HepG2 (cell line): ENCODE data around the gene NDUFS2. TPM values are rescaled to one million over a fixed set of nuclear protein-coding genes. Genes with fewer than 3 reads are reported as not detected.

Experiments used
- ATAC-seq: fragments of 200-7000 bp; cut with Tn5 transposase; 3 replicates; pipeline ENCODE4 v1.9.1; 2020; ENCODE audit warnings: mild to moderate bottlenecking, moderate library complexity
- BruUV-seq: library from RNA; stranded (reverse); fragments of 400-500 nt; replicated peaks from 2 replicates; lab custom pipeline; 2021; lab: Mats Ljungman, UMichigan
- CTCF ChIA-PET: fragments of 300-600 bp; formaldehyde crosslinking; extraction: SDS; loops from one replicate; lab custom pipeline; 2021; ENCODE audit warnings: low total read pairs, inconsistent platforms, low intra/inter-chr PET ratio; lab: Yijun Ruan, JAX
- POLR2A ChIA-PET: fragments of 350-600 bp; sonication (Branson Sonifier 250); formaldehyde crosslinking; loops from one replicate; lab custom pipeline; 2020; ENCODE audit warnings: antibody characterized with exemption, inconsistent platforms; lab: Yijun Ruan, JAX
- DNase-seq: peaks from one replicate; pipeline ENCODE4 v3.0.0-alpha.2; 2015; ENCODE audit warnings: low spot score
- FAIRE-seq: peaks from 3 replicates; lab custom pipeline; 2011; peaks lifted over from hg19 to GRCh38; lab: Jason Lieb, UNC
- H2AFZ ChIP-seq: one replicate; pipeline ENCODE4 v1.6.1; 2011; ENCODE audit warnings: low read length, inconsistent platforms
- H3K27ac ChIP-seq: fragments of 300-600 bp; 3 replicates; pipeline ENCODE4 v1.8.0; 2011; ENCODE audit warnings: mixed run types, mild to moderate bottlenecking, mixed read lengths, low read length, inconsistent platforms; ENCODE audit not compliant: insufficient read depth; ENCODE audit errors: extremely low read length
- H3K27me3 ChIP-seq, 2 experiments: fragments of 200-600 bp in 1 of 2; 2 replicates in 1 of 2; 3 replicates in 1 of 2; pipeline versions ENCODE4 v1.6.0 to v1.8.0; 2011; ENCODE audit warnings: low read length in 2 of 2, mild to moderate bottlenecking in 2 of 2, moderate library complexity in 2 of 2, inconsistent platforms in 1 of 2; ENCODE audit not compliant: insufficient read depth in 2 of 2, control insufficient read depth in 1 of 2
- H3K36me3 ChIP-seq, 2 experiments: fragments of 200-600 bp in 1 of 2; replicated peaks in 1 of 2; 2 replicates in 1 of 2; 3 replicates in 1 of 2; pipeline versions ENCODE4 v1.5.1 to v1.8.0; 2011; ENCODE audit warnings: low read length in 2 of 2, inconsistent platforms in 1 of 2; ENCODE audit not compliant: insufficient read depth in 2 of 2, control insufficient read depth in 1 of 2
- H3K4me1 ChIP-seq: 2 replicates; pipeline ENCODE4 v1.5.1; 2012; ENCODE audit warnings: low read length, inconsistent platforms; ENCODE audit not compliant: insufficient read depth
- H3K4me2 ChIP-seq: 2 replicates; pipeline ENCODE4 v1.6.0; 2011; ENCODE audit warnings: low read depth, low read length, inconsistent platforms
- H3K4me3 ChIP-seq, 3 experiments: fragments of 200-600 bp in 1 of 3; sonication (generic), shearing (Covaris generic) in 1 of 3; replicated peaks in 1 of 3; 2 replicates each; pipeline ENCODE4 v1.5.1; 2011 to 2016; ENCODE audit warnings: low read length in 3 of 3, inconsistent platforms in 2 of 3, low read depth in 2 of 3, mild to moderate bottlenecking in 2 of 3, control low read depth in 1 of 3, mixed read lengths in 1 of 3; ENCODE audit not compliant: insufficient read depth in 1 of 3
- H3K79me2 ChIP-seq: one replicate; pipeline ENCODE4 v1.6.1; 2011; ENCODE audit warnings: low read length, inconsistent platforms; ENCODE audit not compliant: insufficient read depth
- H3K9ac ChIP-seq: 2 replicates; pipeline ENCODE4 v1.6.0; 2011; ENCODE audit warnings: mild to moderate bottlenecking, low read depth, low read length, inconsistent platforms; ENCODE audit not compliant: insufficient read depth
- H3K9me3 ChIP-seq: 2 replicates; pipeline ENCODE4 v1.5.1; 2012; ENCODE audit warnings: mild to moderate bottlenecking, low read length
- H4K20me1 ChIP-seq: 2 replicates; pipeline ENCODE4 v1.6.0; 2011; ENCODE audit warnings: inconsistent platforms, mild to moderate bottlenecking, low read length, moderate library complexity; ENCODE audit not compliant: insufficient read depth
- ARID2 ChIP-seq: sonication (generic); formaldehyde crosslinking; IDR thresholded peaks from 2 replicates; pipeline ENCODE4 v1.8.1; 2022; ENCODE audit warnings: mild to moderate bottlenecking, missing genetic modification reagents, borderline replicate concordance
- CC2D1A ChIP-seq: sonication (generic); formaldehyde crosslinking; IDR thresholded peaks from 2 replicates; pipeline ENCODE4 v1.8.1; 2023; ENCODE audit warnings: mild to moderate bottlenecking, missing genetic modification reagents
- CCAR2 ChIP-seq: fragments of 200-400 bp; formaldehyde crosslinking; optimal IDR thresholded peaks from 2 replicates; pipeline ENCODE3; 2018; ENCODE audit warnings: low read depth, mild to moderate bottlenecking, low read length, moderate library complexity
- YEATS2 ChIP-seq: sonication (generic); formaldehyde crosslinking; IDR thresholded peaks from 2 replicates; pipeline ENCODE4 v1.4.0; 2020; ENCODE audit warnings: missing genetic modification reagents, borderline replicate concordance
- ZFP41 ChIP-seq: sonication (generic); formaldehyde crosslinking; IDR thresholded peaks from 2 replicates; pipeline ENCODE4 v1.4.0; 2020; ENCODE audit warnings: mild to moderate bottlenecking, missing genetic modification reagents, borderline replicate concordance
- WGBS: methylation state at CpG from one replicate; pipeline ENCODE4 v1.1.6; 2017; ENCODE audit warnings: low lambda C conversion rate; 5-methylcytosine and 5-hydroxymethylcytosine counted together
- in situ Hi-C: cut with HindIII; loops from 2 replicates; pipeline ENCODE4 v1.10.0; 2017; ENCODE audit warnings: low pct_unique_long_range_greater_than_20kb; ENCODE audit not compliant: extremely low pct_ligation_motif_present
- intact Hi-C: fragments of 100-400 bp; cut with micrococcal nuclease; formaldehyde crosslinking; loops from one replicate; pipeline ENCODE4 v1.10.0; 2022; ENCODE audit not compliant: unreplicated experiment
- polyA plus RNA-seq, 8 experiments: library from polyadenylated mRNA; depleted of rRNA in 3 of 8; stranded (reverse) in 7 of 8; unstranded in 1 of 8; fragments of >200 nt; fragmentation: Illumina TruSeq in 4 of 8; extraction: Trizol in 4 of 8; gene quantifications; 2 replicates each; pipeline versions ENCODE4 v1.2.1 to v1.2.3, GENCODE V29; 2011 to 2016; ENCODE audit warnings: low read depth in 4 of 8, missing spikeins in 1 of 8, mixed read lengths in 1 of 8; ENCODE audit not compliant: insufficient read depth in 1 of 8
- total RNA-seq, 5 experiments: library from RNA; depleted of rRNA; stranded (reverse); fragments of >200 nt; fragmentation: Illumina TruSeq; extraction: Trizol; gene quantifications; 2 replicates each; pipeline ENCODE4 v1.2.3, GENCODE V29; 2016; ENCODE audit warnings: low read depth in 1 of 5

NDUFS2 gene
- total and polyA plus RNA-seq, 2 of the 13 experiments (the other 11 are each of a cell fraction or from before 2014, with no cell fraction given), result 89.9 to 118 TPM

- BruUV-seq, result no TSS peak
Observed at GRCh38 chr1:161172776-161173376, 29.3 kb upstream of the NDUFS2 start.

GRCh38 chr1:161173711-161174110, 28.5 kb upstream of the NDUFS2 start:
- ChIA-PET CTCF (no interaction called here), POLR2A (no interaction called here)
- no peaks in the 10 kb centered on the region for H3K9me3 ChIP-seq
- intact Hi-C loops, result no loop called here
- WGBS, result 97% methylated on average over 11 of the region's 11 CpGs
- H3K9ac ChIP-seq, result no peak overlapping the region
- H4K20me1 ChIP-seq, result no peaks in the 10 kb centered on the region
- TF ChIP-seq YEATS2 (CRISPR knock-in tag) (no peak), CCAR2 (no peak), ARID2 (no peak), ZFP41 (CRISPR knock-in tag) (no peak)
- peaks cover 11 to 43% of the 10 kb centered on the region in 2 experiments for H3K36me3 ChIP-seq
- ATAC-seq (no peak), DNase-seq (no peak), FAIRE-seq (no peak)
- H3K27ac ChIP-seq, result no peak overlapping the region
- no peak overlapping the region for H3K4me3 ChIP-seq
- in situ Hi-C loops, result no loop called here
- BruUV-seq, result no TSS peak
- H3K79me2 ChIP-seq, result peaks cover 10% of the 10 kb centered on the region
- H3K4me1 ChIP-seq, result peaks cover 19% of the 10 kb centered on the region
- no peak overlapping the region for H2AFZ ChIP-seq
- no peaks in the 10 kb centered on the region; a peak in 1 of 5 replicates for H3K27me3 ChIP-seq
- H3K4me2 ChIP-seq, result no peak overlapping the region

More at GRCh38 chr1:161172776-161173376, 29.3 kb upstream of the NDUFS2 start:
- Histone ChIP-seq H2AFZ (no peak overlapping the region), H3K79me2 (peaks cover 10% of the 10 kb centered on the region), H3K4me1 (peaks cover 13% of the 10 kb centered on the region), H3K27ac (no peak overlapping the region), H4K20me1 (no peaks in the 10 kb centered on the region), H3K4me3 (no peak overlapping the region), H3K9ac (no peak overlapping the region), H3K9me3 (no peaks in the 10 kb centered on the region), H3K4me2 (no peak overlapping the region), H3K36me3 (peaks cover 11 to 43% of the 10 kb centered on the region in 2 experiments), H3K27me3 (no peaks in the 10 kb centered on the region; a peak in 1 of 5 replicates)
- TF ChIP-seq CC2D1A (CRISPR knock-in tag), result no peak
- WGBS, result 88% methylated on average over 4 of the region's 4 CpGs
- CTCF ChIA-PET, result no interaction called here
- DNase-seq, result no peak
- in situ Hi-C loops (no loop called here), intact Hi-C loops (no loop called here)
- FAIRE-seq, result no peak
- ATAC-seq, result no peak
- POLR2A ChIA-PET, result no interaction called here
